Measurements from ENCODE around the gene NUAK2.

NUAK2 gene

DNA sequence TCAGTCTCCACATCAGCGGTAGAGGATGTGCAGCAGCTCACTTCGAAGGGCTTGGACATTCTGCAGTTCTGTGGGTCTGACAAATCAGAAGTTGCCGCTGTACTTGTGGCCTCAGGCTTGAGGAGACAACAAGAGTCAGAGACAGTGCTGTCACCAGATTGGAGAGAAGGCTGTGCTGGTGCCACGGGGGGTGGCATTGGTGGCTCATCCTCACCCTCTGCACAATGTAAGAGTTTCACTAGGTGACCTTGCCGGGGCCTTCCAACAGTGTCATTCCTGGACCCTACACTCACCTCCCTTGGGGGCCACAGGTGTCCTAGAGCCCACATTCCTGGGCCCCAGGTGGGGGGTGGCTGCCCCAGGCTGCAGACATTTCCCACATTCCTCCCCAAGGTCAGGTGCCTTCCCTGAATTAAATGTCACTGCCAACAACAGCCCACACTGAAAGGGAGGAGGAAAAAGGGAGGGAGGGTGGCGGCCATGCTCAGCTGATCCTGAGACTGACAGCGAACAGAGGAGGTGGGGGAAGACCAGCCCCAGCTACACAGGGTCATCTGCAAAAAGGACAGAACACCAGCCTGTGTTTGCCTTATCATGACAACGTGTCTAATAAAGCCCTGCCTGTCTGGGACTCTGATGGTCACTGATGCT, 47.4 kb downstream of the NUAK2 start:
- Mint-ChIP-seq H3K4me1 (ENCODE audit: low read depth) (peaks cover 21% of the 10 kb centered on the region), H3K36me3 (ENCODE audit: low read depth) (no peaks in the 10 kb centered on the region), H3K9me3 (no peaks in the 10 kb centered on the region), H3K27ac (no peak overlapping the region), H3K27me3 (ENCODE audit: low read depth) (peaks cover 4% of the 10 kb centered on the region), H3K4me3 (no peak overlapping the region)
- DNase-seq (ENCODE audit: low spot score), result no peak

DNA sequence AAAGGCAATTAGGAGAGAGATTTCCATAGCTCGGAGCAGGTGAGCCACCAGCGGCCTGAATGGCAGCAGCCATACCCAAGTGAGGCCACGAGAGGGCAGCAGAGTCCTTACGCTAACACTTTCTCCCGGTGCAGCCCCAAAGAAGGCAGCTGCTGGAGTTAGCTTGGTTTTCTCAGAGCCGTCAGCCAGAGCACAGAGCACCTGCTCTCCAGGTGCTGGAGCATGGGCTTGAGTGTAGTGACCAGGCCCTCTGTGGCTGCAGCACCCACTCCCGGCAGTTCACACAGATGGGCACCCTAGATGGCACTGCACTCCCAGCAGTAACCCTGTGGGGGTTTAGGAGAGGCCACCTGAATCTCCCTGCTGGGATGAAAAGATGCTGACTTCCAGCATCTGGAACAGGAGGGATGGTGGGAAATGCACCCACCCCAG, 48.0 kb downstream of the NUAK2 start:
- peaks cover 3% of the 10 kb centered on the region for H3K27me3 Mint-ChIP-seq (ENCODE audit: low read depth)
- H3K4me1 Mint-ChIP-seq (ENCODE audit: low read depth), result peaks cover 15% of the 10 kb centered on the region
- H3K4me3 Mint-ChIP-seq, result no peak overlapping the region
- no peaks in the 10 kb centered on the region for H3K9me3 Mint-ChIP-seq
- H3K36me3 Mint-ChIP-seq (ENCODE audit: low read depth), result no peaks in the 10 kb centered on the region
- DNase-seq (ENCODE audit: low spot score), result peak; percentile 65
- H3K27ac Mint-ChIP-seq, result no peak overlapping the region

DNA sequence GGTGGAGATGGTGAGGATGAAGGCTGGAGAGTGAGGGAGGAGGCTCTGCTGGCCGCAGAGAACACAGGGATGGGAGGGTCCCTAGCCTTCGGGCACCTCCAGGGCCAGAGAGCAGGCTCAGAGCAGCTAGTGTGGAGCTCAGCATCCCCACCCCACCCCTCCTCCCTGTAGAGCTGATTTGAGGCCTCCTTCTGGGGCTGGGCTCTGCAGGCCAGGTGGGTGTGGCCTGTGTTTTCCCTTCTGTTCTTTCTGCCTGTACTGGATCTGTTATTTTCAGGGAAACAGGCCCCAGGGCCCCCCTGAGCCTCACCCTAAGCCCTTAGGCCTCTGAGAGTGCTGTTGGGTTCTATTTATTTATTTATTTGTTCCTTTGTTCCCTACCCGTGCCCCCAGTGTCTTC, 49.0 kb downstream of the NUAK2 start:
- Mint-ChIP-seq H3K36me3 (ENCODE audit: low read depth) (no peaks in the 10 kb centered on the region), H3K9me3 (no peaks in the 10 kb centered on the region), H3K4me3 (no peak overlapping the region), H3K4me1 (ENCODE audit: low read depth) (peaks cover 10% of the 10 kb centered on the region), H3K27me3 (ENCODE audit: low read depth) (no peaks in the 10 kb centered on the region), H3K27ac (no peak overlapping the region)
- no peak for DNase-seq (ENCODE audit: low spot score)

DNA sequence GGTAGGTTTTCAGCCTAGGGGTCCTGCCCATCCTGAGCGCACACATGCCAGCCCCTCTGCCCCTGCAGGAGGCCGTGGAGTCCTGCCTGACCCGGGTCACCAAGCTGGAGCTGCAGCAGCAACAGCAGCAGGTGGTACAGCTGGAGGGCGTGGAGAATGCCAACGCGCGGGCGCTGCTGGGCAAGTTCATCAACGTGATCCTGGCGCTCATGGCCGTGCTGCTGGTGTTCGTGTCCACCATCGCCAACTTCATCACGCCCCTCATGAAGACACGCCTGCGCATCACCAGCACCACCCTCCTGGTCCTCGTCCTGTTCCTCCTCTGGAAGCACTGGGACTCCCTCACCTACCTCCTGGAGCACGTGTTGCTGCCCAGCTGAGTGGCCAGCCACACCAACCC, 49.8 kb downstream of the NUAK2 start:
- Mint-ChIP-seq H3K4me3 (no peak overlapping the region), H3K9me3 (no peaks in the 10 kb centered on the region), H3K27ac (no peak overlapping the region), H3K4me1 (ENCODE audit: low read depth) (peaks cover 13% of the 10 kb centered on the region), H3K27me3 (ENCODE audit: low read depth) (no peaks in the 10 kb centered on the region), H3K36me3 (ENCODE audit: low read depth) (no peaks in the 10 kb centered on the region)
- no peak for DNase-seq (ENCODE audit: low spot score)

DNA sequence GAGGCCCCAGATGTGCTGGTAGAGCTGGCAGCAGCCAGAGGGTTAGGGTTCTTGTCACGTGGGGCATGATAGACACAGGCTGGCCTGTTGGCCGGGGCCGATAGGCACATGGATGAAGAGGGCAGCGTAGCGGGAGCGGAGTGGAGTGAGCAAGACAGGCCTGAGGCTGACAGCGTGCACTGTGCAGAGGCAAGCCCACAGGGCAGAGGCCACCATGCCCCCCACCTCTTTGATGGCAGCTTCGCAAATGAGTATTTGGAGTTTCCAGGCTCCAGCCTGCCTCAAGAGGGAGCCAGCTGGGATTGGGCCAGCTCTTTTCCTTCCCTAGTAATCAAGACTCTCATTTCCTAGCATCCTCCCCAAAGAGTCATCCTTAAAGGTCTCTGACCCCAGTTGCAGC, 50.3 kb downstream of the NUAK2 start:
- Mint-ChIP-seq H3K9me3 (no peaks in the 10 kb centered on the region), H3K27me3 (ENCODE audit: low read depth) (no peaks in the 10 kb centered on the region), H3K27ac (no peak overlapping the region), H3K36me3 (ENCODE audit: low read depth) (no peaks in the 10 kb centered on the region), H3K4me1 (ENCODE audit: low read depth) (peaks cover 13% of the 10 kb centered on the region), H3K4me3 (no peak overlapping the region)
- DNase-seq (ENCODE audit: low spot score), result no peak

DNA sequence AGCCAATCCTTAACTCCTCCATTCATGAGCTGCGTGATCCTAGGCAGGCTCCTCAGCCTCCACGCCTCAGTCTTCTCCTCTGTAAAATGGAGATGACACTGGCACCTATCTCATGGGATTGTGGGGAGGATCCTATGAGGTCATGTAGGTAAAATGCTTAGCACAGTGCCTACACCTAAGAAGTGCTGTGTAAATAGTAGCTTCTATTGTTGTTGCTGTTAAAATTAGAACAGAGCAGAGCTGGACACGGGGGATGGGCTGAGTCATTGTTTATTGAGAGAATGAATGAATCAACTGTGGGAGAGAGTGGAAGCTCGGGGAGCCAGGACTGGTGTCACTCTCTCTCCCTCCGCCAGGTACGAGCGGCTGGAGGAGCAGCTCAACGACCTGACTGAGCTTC, 50.8 kb downstream of the NUAK2 start:
- H3K4me3 Mint-ChIP-seq, result no peak overlapping the region
- no peak overlapping the region for H3K27ac Mint-ChIP-seq
- DNase-seq (ENCODE audit: low spot score), result no peak

DNA sequence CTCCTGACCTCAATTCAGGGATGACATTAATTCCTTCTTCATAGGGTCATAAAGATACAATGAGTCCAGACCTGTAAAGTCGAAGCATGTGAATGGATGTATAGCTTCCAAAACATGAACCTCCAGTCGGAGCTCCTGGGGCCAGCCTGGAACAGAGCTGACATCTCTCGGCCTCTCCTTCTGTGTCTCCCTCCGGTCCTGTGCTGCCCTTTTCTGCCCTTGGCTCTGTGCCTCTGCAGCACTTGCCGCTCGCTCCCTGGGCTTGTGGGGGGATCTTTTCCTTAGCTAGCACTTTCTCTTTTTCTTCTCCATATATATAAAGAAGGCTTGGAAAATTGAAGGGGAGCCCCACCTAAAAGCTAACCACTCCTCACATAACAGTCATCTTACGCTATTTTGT, 51.3 kb downstream of the NUAK2 start:
- peaks cover 13% of the 10 kb centered on the region for H3K4me1 Mint-ChIP-seq (ENCODE audit: low read depth)
- no peak for DNase-seq (ENCODE audit: low spot score)
- H3K36me3 Mint-ChIP-seq (ENCODE audit: low read depth), result no peaks in the 10 kb centered on the region
- H3K4me3 Mint-ChIP-seq, result no peak overlapping the region
- no peaks in the 10 kb centered on the region for H3K9me3 Mint-ChIP-seq
- H3K27me3 Mint-ChIP-seq (ENCODE audit: low read depth), result no peaks in the 10 kb centered on the region
- H3K27ac Mint-ChIP-seq, result no peak overlapping the region

More for the DNA sequence above, 50.8 kb downstream of the NUAK2 start:
- Mint-ChIP-seq H3K4me1 (ENCODE audit: low read depth) (peaks cover 13% of the 10 kb centered on the region), H3K27me3 (ENCODE audit: low read depth) (no peaks in the 10 kb centered on the region), H3K9me3 (no peaks in the 10 kb centered on the region), H3K36me3 (ENCODE audit: low read depth) (no peaks in the 10 kb centered on the region)

DNA sequence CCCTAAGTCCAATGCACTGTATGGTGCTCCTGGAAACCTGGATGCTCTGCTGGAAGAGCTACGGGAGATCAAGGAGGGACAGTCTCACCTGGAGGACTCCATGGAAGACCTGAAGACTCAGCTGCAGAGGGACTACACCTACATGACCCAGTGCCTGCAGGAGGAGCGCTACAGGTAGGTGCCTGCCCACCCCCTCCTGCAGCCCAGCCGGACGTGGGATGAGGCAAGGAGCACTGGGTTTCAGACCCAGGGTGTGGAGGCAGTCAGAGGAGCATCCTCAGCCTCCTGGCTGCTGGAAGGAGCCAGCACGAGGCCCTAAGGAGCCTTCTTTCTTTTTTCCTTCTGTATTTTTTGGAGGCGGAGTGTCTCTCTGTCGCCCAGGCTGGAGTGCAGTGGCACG, 51.8 kb downstream of the NUAK2 start:
- Mint-ChIP-seq H3K4me3 (no peak overlapping the region), H3K27me3 (ENCODE audit: low read depth) (no peaks in the 10 kb centered on the region), H3K36me3 (ENCODE audit: low read depth) (no peaks in the 10 kb centered on the region), H3K9me3 (no peaks in the 10 kb centered on the region), H3K4me1 (ENCODE audit: low read depth) (peaks cover 13% of the 10 kb centered on the region), H3K27ac (no peak overlapping the region)
- no peak for DNase-seq (ENCODE audit: low spot score)

DNA sequence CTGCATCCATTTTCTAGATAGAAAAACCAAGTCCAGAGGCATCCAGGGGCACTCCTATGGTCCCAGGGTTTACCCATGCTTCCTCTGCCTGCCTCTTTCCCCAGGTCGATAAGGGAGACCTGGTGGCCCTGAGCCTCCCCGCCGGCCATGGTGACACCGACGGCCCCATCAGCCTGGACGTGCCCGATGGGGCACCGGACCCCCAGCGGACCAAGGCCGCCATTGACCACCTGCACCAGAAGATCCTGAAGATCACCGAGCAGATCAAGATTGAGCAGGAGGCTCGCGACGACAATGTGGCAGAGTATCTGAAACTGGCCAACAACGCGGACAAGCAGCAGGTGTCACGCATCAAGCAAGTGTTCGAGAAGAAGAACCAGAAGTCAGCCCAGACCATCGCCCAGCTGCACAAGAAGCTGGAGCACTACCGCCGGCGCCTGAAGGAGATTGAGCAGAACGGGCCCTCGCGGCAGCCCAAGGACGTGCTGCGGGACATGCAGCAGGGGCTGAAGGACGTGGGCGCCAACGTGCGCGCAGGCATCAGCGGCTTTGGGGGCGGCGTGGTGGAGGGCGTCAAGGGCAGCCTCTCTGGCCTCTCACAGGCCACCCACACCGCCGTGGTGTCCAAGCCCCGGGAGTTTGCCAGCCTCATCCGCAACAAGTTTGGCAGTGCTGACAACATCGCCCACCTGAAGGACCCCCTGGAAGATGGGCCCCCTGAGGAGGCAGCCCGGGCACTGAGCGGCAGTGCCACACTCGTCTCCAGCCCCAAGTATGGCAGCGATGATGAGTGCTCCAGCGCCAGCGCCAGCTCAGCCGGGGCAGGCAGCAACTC, 52.5 kb downstream of the NUAK2 start:
- H3K4me3 Mint-ChIP-seq, result no peak overlapping the region
- no peak overlapping the region for H3K27ac Mint-ChIP-seq
- no peaks in the 10 kb centered on the region for H3K9me3 Mint-ChIP-seq
- H3K27me3 Mint-ChIP-seq (ENCODE audit: low read depth), result no peaks in the 10 kb centered on the region
- DNase-seq (ENCODE audit: low spot score), result no peak
- peaks cover 10% of the 10 kb centered on the region for H3K4me1 Mint-ChIP-seq (ENCODE audit: low read depth)
- H3K36me3 Mint-ChIP-seq (ENCODE audit: low read depth), result no peaks in the 10 kb centered on the region

DNA sequence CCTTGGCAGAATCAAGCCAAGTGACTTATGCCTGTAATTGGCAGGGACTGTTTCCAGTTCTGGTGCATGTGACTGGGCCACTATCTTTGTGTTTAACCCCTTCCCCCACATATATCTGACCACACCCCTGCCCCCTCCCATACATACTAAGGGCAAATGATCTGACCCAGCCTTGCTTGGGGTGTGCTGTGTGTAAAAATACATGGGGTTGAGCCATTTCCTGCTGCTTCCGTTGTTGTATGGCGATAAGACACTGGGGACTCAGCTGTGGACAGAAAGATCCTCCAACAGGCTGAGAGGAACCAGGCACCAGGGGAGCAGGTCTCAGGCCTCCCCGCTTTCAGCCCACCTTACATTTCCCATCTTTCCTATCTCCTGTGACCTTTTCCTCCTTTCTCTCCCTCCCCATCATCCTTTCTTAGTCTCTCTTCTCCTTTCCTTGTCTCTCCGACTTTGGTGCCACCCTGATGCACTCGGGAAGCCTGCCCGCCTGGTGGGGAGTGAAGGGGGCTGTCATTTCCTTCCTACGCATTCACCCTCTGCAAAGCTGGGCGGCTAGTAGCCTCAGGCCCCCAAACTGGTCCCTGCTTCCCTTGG, 54.1 kb downstream of the NUAK2 start:
- Mint-ChIP-seq H3K27ac (no peak overlapping the region), H3K27me3 (ENCODE audit: low read depth) (peaks cover 2% of the 10 kb centered on the region), H3K4me1 (ENCODE audit: low read depth) (peaks cover 17% of the 10 kb centered on the region), H3K4me3 (no peak overlapping the region), H3K9me3 (no peaks in the 10 kb centered on the region), H3K36me3 (ENCODE audit: low read depth) (no peaks in the 10 kb centered on the region)
- DNase-seq (ENCODE audit: low spot score), result no peak

DNA sequence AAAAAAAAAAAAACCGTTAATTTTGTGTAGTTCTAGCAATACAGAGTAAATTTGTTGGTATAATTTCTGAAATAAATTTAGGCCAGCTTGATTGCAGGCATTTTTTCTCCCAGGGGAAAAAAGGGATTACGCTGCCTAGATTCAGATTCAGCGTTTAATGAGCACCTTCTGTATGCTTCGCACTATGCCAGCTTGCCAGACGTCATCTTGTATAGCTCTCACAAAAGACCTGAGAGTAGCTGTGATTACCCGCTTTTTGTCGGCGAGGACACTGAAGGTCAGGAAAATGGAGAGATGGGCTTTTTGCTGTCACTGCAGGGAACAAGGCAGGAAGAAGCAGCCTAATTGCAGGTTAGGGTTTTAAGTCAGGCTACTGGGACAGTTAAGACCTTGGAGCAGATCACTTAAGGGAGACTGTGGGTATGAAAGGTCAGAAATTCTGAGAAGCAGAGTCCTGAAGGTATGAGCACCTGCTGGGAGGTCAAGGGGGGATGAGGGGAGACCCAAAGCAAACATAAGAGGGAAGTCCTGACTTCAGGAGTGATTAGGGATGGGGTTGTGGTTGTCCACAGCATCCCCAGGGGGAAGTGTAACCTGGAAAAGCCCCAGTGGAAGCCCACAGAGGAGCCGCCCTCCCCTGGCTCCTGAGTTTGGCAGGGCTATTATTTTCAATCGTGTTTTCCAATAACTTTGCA, 54.8 kb downstream of the NUAK2 start:
- no peak for DNase-seq (ENCODE audit: low spot score)
- Mint-ChIP-seq H3K36me3 (ENCODE audit: low read depth) (no peaks in the 10 kb centered on the region), H3K9me3 (no peaks in the 10 kb centered on the region), H3K27ac (no peak overlapping the region), H3K4me1 (ENCODE audit: low read depth) (peaks cover 22% of the 10 kb centered on the region), H3K4me3 (no peak overlapping the region), H3K27me3 (ENCODE audit: low read depth) (peaks cover 4% of the 10 kb centered on the region)

DNA sequence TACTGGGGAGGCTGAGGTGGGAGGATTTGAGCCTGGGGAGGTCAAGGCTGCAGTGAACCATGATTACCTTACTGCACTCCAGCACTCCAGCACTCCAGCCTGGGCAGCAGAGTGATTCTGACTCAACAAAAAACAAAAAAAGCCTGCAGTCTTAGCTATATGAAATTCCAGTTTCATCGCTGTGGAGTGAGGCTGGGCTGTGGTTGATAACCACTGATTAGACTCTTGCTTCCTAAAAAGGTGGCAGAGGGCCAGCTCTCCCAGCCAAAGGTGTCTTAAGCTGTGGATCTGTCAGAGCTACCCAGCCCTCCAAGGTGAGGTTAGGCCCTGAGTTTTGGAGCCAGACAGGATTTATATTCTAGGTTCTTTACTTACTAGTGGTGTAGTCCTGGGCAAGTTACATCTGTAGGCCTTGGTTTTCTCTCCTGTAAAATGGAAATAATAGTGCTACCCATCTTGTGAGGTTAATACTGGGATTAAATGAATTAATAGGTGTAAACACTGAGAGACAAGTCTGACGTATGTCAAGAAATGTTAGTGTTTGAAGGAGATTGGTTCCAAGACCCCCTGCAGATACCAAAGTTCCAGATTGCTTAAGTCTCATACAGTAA, 57.9 kb downstream of the NUAK2 start:
- no peaks in the 10 kb centered on the region for H3K36me3 Mint-ChIP-seq (ENCODE audit: low read depth)
- no peak for DNase-seq (ENCODE audit: low spot score)

DNA sequence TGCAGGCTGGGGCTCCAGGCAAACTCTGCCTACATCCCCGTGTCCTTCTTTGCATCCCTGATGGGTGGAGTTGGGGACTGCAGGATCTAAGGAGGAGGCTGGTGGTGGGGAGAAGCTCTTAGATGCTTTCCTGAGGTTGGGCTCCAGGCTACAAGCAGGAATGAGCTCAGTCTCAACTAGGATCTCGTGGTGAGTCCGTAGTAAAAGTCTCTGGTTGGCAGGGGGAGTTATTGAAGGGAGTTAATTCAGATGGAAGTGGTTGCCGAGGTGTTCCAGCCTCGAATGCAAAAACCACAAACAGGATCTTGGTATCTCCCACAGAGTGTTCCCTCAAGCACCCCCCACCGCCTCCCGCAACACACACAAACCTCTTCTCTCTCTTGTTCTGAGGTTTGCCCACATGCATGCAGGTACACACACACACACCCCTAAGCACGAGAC, 58.8 kb downstream of the NUAK2 start:
- peaks cover 5% of the 10 kb centered on the region for H3K27me3 Mint-ChIP-seq (ENCODE audit: low read depth)
- DNase-seq (ENCODE audit: low spot score), result no peak
- H3K4me1 Mint-ChIP-seq (ENCODE audit: low read depth), result peaks cover 25% of the 10 kb centered on the region
- no peak overlapping the region for H3K4me3 Mint-ChIP-seq
- H3K9me3 Mint-ChIP-seq, result no peaks in the 10 kb centered on the region
- H3K27ac Mint-ChIP-seq, result peak overlapping the region; percentile 31
- no peaks in the 10 kb centered on the region for H3K36me3 Mint-ChIP-seq (ENCODE audit: low read depth)

More for the DNA sequence above, 57.9 kb downstream of the NUAK2 start:
- Mint-ChIP-seq H3K4me3 (no peak overlapping the region), H3K27me3 (ENCODE audit: low read depth) (peaks cover 5% of the 10 kb centered on the region), H3K27ac (no peak overlapping the region), H3K9me3 (no peaks in the 10 kb centered on the region), H3K4me1 (ENCODE audit: low read depth) (peaks cover 25% of the 10 kb centered on the region)

Measured in T-helper 2 cell treated with Interferon-gamma antibody and Interleukin-4, amounts not matched to agents 5 μg/mL and 100 μg/mL, for 36 hours (primary cell).